NCI-H2227 (cell line): ENCODE results near the gene IGFBP5.

Experiments
- DNase-seq: peaks from one replicate; lab custom pipeline; 2025; ENCODE audit not compliant: unreplicated experiment; lab: John Stamatoyannopoulos, UW

The IGFBP5 gene

DNA sequence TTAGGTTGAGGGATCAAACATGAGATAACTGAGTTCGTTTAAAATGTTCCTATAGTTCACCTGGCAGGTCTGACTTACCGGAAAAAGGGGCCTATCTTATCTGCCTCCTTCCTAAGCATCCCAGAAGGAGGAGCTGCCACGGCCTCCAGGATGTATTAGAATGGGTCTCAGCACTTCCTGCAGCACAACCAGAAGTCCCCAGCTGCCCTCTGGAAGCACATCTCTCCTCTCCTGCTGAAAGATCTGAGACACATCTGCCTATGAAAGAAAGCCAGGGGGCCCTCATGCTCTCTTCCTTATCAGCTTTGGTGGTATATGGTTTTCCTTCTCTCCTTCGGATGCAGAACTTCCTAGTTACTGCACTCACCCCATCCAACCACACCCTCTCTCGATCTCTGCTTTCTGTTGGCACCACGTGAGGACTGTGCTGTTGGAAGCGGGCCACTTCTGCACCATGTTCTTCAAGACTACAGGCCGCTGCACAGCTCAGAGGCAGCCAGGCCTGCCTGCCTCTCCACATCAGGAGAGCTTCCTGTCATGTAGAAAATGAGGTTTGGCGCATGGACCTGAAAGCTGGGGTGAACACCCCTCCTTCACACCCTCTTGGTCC, 6.5 kb downstream of the IGFBP5 start:
- no peak for DNase-seq

GRCh38 chr2:216687646-216688045, 7.7 kb downstream of the IGFBP5 start:
- DNase-seq, result no peak

DNA sequence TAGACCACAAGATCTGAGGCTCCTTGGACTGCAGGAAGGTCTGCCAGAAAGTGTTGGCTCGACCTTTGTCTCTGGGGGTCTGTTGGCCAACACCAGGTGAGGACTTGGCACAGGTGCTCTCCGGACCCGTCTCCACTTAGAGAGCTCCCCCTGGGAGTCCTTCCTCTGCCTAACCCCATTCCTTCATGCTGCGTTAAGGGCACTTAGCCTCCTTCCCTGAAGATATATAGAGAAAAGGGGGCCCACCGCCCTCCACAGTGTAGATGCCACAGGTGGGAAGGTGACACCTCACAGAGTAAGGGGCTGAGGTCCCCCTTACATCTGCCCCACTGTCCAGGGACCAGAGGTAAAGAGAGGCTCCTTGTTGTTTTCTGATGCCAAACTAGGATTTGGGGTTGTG, 8.2 kb downstream of the IGFBP5 start:
- DNase-seq, result no peak

DNA sequence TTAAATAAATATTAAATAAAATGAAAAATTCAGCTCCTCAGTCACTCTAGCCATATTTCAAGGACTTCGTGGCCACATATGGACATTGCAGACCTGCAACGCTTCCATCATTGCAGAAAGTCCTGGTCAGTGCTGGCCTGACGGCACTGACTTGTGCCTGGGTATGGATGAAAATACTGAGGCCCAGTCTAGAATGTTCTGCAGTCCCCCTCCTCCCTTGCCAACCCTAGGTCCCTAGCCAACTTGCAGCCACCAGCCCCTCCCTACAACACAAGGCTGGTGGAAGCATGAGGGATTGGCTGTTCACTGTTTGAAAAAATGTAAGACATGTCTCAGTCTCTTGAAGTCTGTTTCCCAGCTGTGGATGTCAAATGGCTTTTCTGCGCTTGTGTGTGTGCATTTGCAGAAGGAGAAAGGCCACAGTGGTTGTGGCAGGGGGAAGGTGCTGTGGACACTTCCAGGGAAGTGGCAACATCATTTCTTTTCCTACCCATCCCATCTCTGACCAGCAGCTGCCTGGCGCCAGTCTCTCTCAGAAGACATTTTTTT, 9.9 kb downstream of the IGFBP5 start:
- no peak for DNase-seq

- DNase-seq, result no peak
Observed at GRCh38 chr2:216683846-216684245, 11.5 kb downstream of the IGFBP5 start.

DNA sequence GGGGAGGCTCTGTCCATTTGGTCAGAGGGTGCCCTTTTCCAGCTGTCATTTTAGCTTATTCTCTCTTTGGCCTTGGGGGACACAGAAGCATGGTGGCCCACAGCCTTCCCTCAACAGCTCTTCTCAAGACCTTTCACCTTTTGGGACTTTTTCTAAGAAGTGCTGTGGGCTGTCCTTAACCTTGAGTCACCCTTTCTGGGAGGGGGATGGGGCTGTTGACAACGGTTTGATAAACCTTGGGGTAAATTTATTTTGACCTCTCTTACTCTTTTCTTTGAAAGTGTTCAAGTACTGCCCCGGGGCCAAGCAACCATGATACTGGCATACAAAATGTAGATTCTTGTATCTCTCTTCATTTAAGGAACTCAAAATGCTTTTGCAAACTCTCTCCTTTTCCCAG, 13.7 kb downstream of the IGFBP5 start:
- DNase-seq, result no peak

- DNase-seq, result no peak
Observed at GRCh38 chr2:216680951-216681629, 14.3 kb downstream of the IGFBP5 start.

- no peak for DNase-seq
Observed at GRCh38 chr2:216679658-216680024, 15.7 kb downstream of the IGFBP5 start.

- no peak for DNase-seq
Observed at GRCh38 chr2:216678813-216679657, 16.3 kb downstream of the IGFBP5 start.

DNA sequence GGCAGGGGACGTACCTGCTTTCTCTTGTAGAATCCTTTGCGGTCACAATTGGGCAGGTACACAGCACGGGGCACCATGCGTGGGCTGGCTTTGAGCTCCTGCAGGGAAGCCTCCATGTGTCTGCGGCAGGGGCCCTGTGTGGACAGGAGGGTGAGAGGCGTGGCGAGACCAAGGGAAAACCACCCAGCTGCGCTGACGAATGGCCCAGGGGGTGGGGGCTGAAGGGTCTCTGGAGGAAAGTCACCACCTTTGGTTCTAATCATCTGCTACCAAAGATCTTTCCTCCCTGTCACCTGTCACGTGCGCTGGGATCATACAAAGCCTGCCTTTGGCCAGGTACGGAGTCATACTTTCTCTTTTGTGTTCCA, 17.3 kb downstream of the IGFBP5 start:
- DNase-seq, result no peak

GRCh38 chr2:216677439-216678097, 17.8 kb downstream of the IGFBP5 start:
- DNase-seq, result no peak

- no peak for DNase-seq
Observed at GRCh38 chr2:216676630-216677029, 18.7 kb downstream of the IGFBP5 start.

DNA sequence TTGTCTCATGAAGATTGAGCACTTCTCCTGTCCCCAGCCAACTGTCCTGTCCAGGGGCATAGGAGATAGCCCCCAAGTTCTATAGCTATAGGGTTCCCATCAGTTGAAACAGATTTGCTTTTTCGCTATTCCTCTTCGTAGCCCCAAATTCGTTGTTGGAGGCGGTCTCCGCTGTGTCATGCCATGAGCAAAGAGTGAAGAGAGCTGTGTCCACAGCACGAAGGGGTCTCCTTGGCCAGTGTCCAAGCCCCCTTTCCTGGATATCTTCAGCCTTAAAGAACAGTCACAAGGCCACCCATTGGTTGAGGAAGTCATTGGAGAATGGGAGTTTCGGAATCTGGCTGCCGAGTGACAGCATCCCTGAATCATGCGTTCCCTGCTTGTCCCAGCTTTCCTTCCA, 21.0 kb downstream of the IGFBP5 start:
- DNase-seq, result no peak

DNA sequence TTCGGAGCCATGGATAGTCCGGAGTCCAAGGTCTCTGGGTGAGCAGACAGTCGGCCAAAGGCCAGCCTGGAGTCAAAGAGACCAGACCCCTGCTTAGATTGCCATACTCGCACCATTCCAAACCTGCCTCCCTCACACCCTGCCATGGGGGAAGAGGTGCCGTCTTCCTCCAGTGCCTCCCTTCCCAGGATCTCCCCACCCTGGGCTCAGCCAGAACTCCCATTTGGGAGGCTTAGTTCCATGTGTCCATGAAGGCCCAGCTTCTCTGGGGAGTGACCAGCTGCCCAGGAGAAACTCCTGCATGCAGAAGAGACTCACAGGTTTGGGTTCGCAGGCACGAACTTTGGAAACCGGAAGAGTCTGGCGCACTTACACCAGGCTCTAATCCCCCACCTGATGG, 21.7 kb downstream of the IGFBP5 start:
- no peak for DNase-seq

GRCh38 chr2:216673021-216673420, 22.3 kb downstream of the IGFBP5 start:
- no peak for DNase-seq

DNA sequence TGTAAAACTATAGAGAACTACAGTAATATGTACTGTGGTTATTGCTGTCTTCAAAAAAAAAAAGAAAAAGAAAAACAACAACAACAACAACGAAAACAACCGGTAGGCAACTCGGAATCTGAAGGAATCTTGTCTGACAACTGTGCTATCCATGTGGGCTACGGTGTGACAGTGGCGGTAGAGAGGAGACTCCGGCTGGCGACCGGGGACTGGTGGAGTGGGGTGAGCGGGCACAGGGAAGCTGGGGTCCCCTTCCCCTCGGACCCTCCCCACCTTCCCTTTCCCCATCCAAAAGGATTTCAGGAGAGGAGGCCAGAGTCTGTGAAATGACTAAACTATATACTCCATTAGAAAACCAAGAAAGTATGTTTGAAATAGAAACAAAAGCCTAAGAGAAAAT, 22.9 kb downstream of the IGFBP5 start:
- DNase-seq, result no peak

DNA sequence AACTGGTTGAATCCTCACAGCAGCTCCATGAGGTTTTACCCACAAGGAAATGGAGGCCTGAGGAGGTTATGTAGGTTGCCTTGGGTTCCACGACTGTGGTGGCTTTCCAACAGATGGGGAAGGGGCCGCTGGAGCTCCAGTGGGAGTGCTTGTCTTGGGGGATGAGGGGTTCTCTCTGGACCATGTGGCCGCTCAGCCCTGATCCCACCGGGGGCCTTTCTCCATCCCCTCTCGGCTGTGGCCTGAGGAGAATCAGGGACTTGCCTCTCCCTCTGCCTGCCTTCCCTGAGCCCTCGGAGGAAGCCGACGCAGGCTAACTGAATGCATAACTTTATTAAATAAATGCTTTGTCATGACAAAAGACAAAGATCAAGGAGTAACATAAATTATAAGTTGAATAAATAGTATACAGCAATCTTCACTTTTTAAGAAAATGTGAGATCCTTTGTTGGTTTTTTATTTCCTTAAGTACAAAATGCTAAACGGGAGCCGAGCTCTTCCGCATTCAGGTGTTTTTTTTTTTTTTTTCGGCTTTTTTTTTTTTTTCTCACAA, 23.5 kb downstream of the IGFBP5 start:
- no peak for DNase-seq

DNA sequence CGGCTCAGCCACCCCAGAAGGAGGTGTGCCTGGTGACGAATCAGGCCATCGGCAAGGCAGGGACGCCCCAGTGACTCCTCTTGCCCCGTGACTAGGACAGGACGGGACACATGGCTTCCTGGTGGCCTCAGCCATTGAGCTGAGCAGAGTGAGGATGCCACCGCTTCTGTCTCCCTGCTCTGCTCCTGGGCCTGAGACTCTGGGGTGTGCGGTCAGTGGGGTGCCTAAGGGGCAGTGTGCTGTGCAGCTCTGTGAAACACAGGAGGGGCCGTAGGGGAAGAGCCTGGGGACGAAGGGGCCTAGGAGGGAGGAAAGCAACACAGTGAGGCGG, 24.3 kb downstream of the IGFBP5 start:
- DNase-seq, result no peak

DNA sequence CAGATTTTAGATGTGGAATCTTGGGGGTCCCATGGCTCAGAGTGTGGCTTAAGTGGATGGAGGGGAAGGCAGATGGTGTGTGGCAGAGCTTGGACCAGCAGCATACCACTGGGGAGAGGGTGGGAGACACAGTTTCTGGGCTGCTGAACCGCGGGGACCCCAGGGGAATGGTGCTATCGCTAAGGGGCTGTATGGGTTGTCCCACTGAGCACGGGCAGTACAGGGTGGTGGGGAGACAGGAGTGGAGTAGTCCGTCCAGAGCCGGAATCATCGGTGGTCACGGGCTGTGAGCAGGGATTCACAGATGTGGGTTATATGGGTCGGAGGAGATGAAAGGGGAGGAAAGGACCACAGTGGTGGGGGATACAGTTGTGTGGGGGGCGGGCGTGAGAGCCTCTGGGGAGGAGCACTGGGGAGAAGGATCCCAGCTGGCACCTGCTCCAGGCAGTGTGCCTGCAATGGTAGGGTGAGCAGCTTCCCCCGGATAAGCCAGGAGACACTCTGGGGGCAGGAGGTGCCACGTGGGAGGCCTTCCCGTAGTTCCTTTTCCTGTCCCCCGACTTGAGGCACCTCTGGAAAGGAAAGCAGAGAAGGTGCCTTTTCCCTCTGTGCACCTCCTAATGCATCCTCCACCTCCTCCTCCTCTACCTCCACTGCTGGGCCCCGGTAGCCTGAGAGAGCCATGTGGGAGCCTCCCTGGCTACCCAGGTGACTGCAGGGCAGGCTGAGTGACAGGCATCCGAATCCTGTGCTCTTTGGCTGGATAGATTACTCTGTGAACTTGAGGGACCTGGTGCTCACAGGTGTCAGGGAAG, 24.9 kb downstream of the IGFBP5 start:
- DNase-seq, result no peak

DNA sequence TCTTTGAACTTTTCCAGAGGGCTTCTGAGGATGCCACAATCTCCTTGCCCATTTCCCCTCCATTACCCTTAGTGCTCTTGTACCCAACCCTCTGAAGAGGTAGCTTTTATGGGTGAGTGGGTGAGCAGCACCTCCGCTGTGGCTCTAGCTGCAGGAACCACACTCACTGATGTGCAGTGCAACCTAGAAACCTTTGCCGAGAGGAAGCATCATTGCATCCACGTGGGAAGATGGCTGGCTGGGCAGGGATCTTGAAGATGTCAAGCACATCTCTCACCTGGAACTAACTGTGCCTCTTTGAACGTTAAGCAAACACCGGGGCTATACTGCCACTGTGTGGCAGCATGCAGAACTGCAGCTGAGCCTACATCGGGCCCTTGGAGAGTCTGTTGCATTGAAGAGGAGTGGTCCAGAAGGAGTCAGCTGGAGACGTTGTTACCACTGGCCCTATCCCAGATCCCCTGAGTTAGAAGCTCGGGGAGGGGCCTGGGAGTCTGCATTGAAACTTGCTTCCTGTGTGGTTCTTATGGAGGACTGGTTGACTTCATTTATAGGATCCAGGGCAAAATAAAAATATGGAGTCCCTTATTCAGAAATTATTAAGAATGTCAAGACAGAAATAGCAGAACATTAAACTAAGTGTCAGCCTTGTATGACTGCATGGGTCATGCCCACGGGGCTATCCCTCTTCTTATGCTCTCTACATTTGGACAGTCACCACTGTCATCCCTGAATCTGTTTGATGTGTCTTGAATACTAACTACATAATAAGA, 28.7 kb downstream of the IGFBP5 start:
- DNase-seq, result peak; percentile 93
